ENCODE measurements around the gene RSL24D1.
A peak's percentile ranks its signal among the peaks of the same experiment; 100 is the strongest.

RSL24D1 gene

GRCh38 chr15:55197362-55197705 lies 593 bp upstream of the RSL24D1 start:
- no CpG with 5 or more reads among the region's 10 CpGs for WGBS (ENCODE audit: extremely low coverage, insufficient coverage, insufficient read length)
- Histone ChIP-seq H3K14ac (ENCODE audit: low read length) (peak overlapping the region; percentile 90), H3K4me1 (ENCODE audit: control insufficient read depth in 1 of 2, insufficient read depth in 2 of 2, low read length in 2 of 2) (no peaks in the 10 kb centered on the region), H3K36me3 (ENCODE audit: control insufficient read depth in 1 of 2, insufficient read depth in 2 of 2, low read length in 2 of 2) (peaks cover 0 to 2% of the 10 kb centered on the region in 2 experiments), H3K18ac (ENCODE audit: low read length) (peak overlapping the region; percentile 76), H2AK5ac (ENCODE audit: low read length) (no peak overlapping the region), H3K27ac (ENCODE audit: low read depth, low read length) (peak overlapping the region; percentile 84), H4K91ac (ENCODE audit: low read depth, low read length) (peak overlapping the region; percentile 91), H2AFZ (ENCODE audit: insufficient read depth, low read length, poor library complexity) (peak overlapping the region; percentile 89), H3K27me3 (ENCODE audit: insufficient read depth, low read length) (no peaks in the 10 kb centered on the region), H2BK120ac (ENCODE audit: insufficient read depth, low read length, poor library complexity) (no peak overlapping the region), H4K12ac (ENCODE audit: low read depth, low read length) (peak overlapping the region; percentile 80), H3K79me1 (ENCODE audit: low read length) (peaks cover 5% of the 10 kb centered on the region), H3K23ac (ENCODE audit: low read length) (no peak overlapping the region), H2BK12ac (ENCODE audit: low read length) (no peak overlapping the region), H3K4me3 (ENCODE audit: low read depth, low read length) (peak overlapping the region; percentile 78), H3K9ac (ENCODE audit: low read length) (peak overlapping the region; percentile 94), H3K79me2 (ENCODE audit: control insufficient read depth, insufficient read depth, low read length, poor library complexity) (peaks cover 9% of the 10 kb centered on the region), H2BK5ac (ENCODE audit: low read depth, low read length, poor library complexity) (peak overlapping the region; percentile 45), H3K4ac (ENCODE audit: low read depth, low read length) (no peak overlapping the region), H3K4me2 (ENCODE audit: low read length) (peak overlapping the region; percentile 97), H4K8ac (ENCODE audit: low read depth, low read length) (peak overlapping the region; percentile 95), H3K9me3 (ENCODE audit: insufficient read depth, low read depth, low read length) (no peaks in the 10 kb centered on the region)
- no peak for DNase-seq

GRCh38 chr15:55195996-55196395 lies 745 bp downstream of the RSL24D1 start:
- WGBS (ENCODE audit: extremely low coverage, insufficient coverage, insufficient read length), result no CpG with 5 or more reads among the region's 9 CpGs
- no peak overlapping the region for H2AK5ac ChIP-seq (ENCODE audit: low read length)

GRCh38 chr15:55194256-55194655 lies 2.5 kb downstream of the RSL24D1 start:
- H2BK12ac ChIP-seq (ENCODE audit: low read length), result no peak overlapping the region
- H3K27me3 ChIP-seq (ENCODE audit: insufficient read depth, low read length), result no peaks in the 10 kb centered on the region
- H3K9me3 ChIP-seq (ENCODE audit: insufficient read depth, low read depth, low read length), result no peaks in the 10 kb centered on the region
- peaks cover 5% of the 10 kb centered on the region for H3K79me1 ChIP-seq (ENCODE audit: low read length)
- no peak overlapping the region for H3K14ac ChIP-seq (ENCODE audit: low read length)
- H3K4me2 ChIP-seq (ENCODE audit: low read length), result no peak overlapping the region
- H2AFZ ChIP-seq (ENCODE audit: insufficient read depth, low read length, poor library complexity), result no peak overlapping the region
- no peak overlapping the region for H3K27ac ChIP-seq (ENCODE audit: low read depth, low read length)
- no peak overlapping the region for H3K18ac ChIP-seq (ENCODE audit: low read length)
- H3K4me1 ChIP-seq (ENCODE audit: control insufficient read depth in 1 of 2, insufficient read depth in 2 of 2, low read length in 2 of 2), result no peaks in the 10 kb centered on the region
- H4K12ac ChIP-seq (ENCODE audit: low read depth, low read length), result no peak overlapping the region
- H2BK5ac ChIP-seq (ENCODE audit: low read depth, low read length, poor library complexity), result no peak overlapping the region
- no peak overlapping the region for H2BK120ac ChIP-seq (ENCODE audit: insufficient read depth, low read length, poor library complexity)
- H3K4ac ChIP-seq (ENCODE audit: low read depth, low read length), result no peak overlapping the region
- no peak overlapping the region for H4K91ac ChIP-seq (ENCODE audit: low read depth, low read length)
- peaks cover 9% of the 10 kb centered on the region for H3K79me2 ChIP-seq (ENCODE audit: control insufficient read depth, insufficient read depth, low read length, poor library complexity)
- no peak overlapping the region for H3K23ac ChIP-seq (ENCODE audit: low read length)
- DNase-seq, result no peak
- peaks cover 2 to 9% of the 10 kb centered on the region in 2 experiments for H3K36me3 ChIP-seq (ENCODE audit: control insufficient read depth in 1 of 2, insufficient read depth in 2 of 2, low read length in 2 of 2)
- H3K9ac ChIP-seq (ENCODE audit: low read length), result no peak overlapping the region
- H4K8ac ChIP-seq (ENCODE audit: low read depth, low read length), result no peak overlapping the region
- no peak overlapping the region for H3K4me3 ChIP-seq (ENCODE audit: low read depth, low read length)
- no peak overlapping the region for H2AK5ac ChIP-seq (ENCODE audit: low read length)

More at GRCh38 chr15:55195996-55196395, 745 bp downstream of the RSL24D1 start:
- Histone ChIP-seq H2AFZ (ENCODE audit: insufficient read depth, low read length, poor library complexity) (no peak overlapping the region), H3K18ac (ENCODE audit: low read length) (no peak overlapping the region), H3K4ac (ENCODE audit: low read depth, low read length) (peak overlapping the region; percentile 75), H3K27ac (ENCODE audit: low read depth, low read length) (no peak overlapping the region), H3K36me3 (ENCODE audit: control insufficient read depth in 1 of 2, insufficient read depth in 2 of 2, low read length in 2 of 2) (peaks cover 0 to 5% of the 10 kb centered on the region in 2 experiments), H4K8ac (ENCODE audit: low read depth, low read length) (no peak overlapping the region), H2BK5ac (ENCODE audit: low read depth, low read length, poor library complexity) (no peak overlapping the region), H3K79me1 (ENCODE audit: low read length) (peaks cover 5% of the 10 kb centered on the region), H3K4me1 (ENCODE audit: control insufficient read depth in 1 of 2, insufficient read depth in 2 of 2, low read length in 2 of 2) (no peaks in the 10 kb centered on the region), H3K4me3 (ENCODE audit: low read depth, low read length) (peak overlapping the region; percentile 98), H3K9ac (ENCODE audit: low read length) (peak overlapping the region; percentile 98), H2BK12ac (ENCODE audit: low read length) (no peak overlapping the region), H3K14ac (ENCODE audit: low read length) (no peak overlapping the region), H2BK120ac (ENCODE audit: insufficient read depth, low read length, poor library complexity) (no peak overlapping the region), H4K91ac (ENCODE audit: low read depth, low read length) (no peak overlapping the region), H3K23ac (ENCODE audit: low read length) (no peak overlapping the region), H3K4me2 (ENCODE audit: low read length) (peak overlapping the region; percentile 77), H4K12ac (ENCODE audit: low read depth, low read length) (no peak overlapping the region), H3K79me2 (ENCODE audit: control insufficient read depth, insufficient read depth, low read length, poor library complexity) (peaks cover 9% of the 10 kb centered on the region), H3K9me3 (ENCODE audit: insufficient read depth, low read depth, low read length) (no peaks in the 10 kb centered on the region), H3K27me3 (ENCODE audit: insufficient read depth, low read length) (no peaks in the 10 kb centered on the region)
- DNase-seq, result no peak

- H3K4ac ChIP-seq (ENCODE audit: low read depth, low read length), result no peak overlapping the region
- no peak overlapping the region for H4K12ac ChIP-seq (ENCODE audit: low read depth, low read length)
- no peak overlapping the region for H3K4me3 ChIP-seq (ENCODE audit: low read depth, low read length)
- no peak overlapping the region for H2BK5ac ChIP-seq (ENCODE audit: low read depth, low read length, poor library complexity)
- no peak overlapping the region for H2BK120ac ChIP-seq (ENCODE audit: insufficient read depth, low read length, poor library complexity)
- H3K79me2 ChIP-seq (ENCODE audit: control insufficient read depth, insufficient read depth, low read length, poor library complexity), result no peaks in the 10 kb centered on the region
- no peak overlapping the region for H4K91ac ChIP-seq (ENCODE audit: low read depth, low read length)
- H3K27ac ChIP-seq (ENCODE audit: low read depth, low read length), result no peak overlapping the region
- WGBS (ENCODE audit: extremely low coverage, insufficient coverage, insufficient read length), result no CpG with 5 or more reads among the region's 1 CpG
- H3K36me3 ChIP-seq (ENCODE audit: control insufficient read depth in 1 of 2, insufficient read depth in 2 of 2, low read length in 2 of 2), result peaks cover 6 to 8% of the 10 kb centered on the region in 2 experiments
- no peak overlapping the region for H3K18ac ChIP-seq (ENCODE audit: low read length)
- no peak overlapping the region for H2BK12ac ChIP-seq (ENCODE audit: low read length)
- H3K9ac ChIP-seq (ENCODE audit: low read length), result no peak overlapping the region
- H3K4me1 ChIP-seq (ENCODE audit: control insufficient read depth in 1 of 2, insufficient read depth in 2 of 2, low read length in 2 of 2), result no peaks in the 10 kb centered on the region
- no peak overlapping the region for H4K8ac ChIP-seq (ENCODE audit: low read depth, low read length)
- no peak for DNase-seq
- no peak overlapping the region for H3K4me2 ChIP-seq (ENCODE audit: low read length)
- H3K23ac ChIP-seq (ENCODE audit: low read length), result no peak overlapping the region
- no peak overlapping the region for H3K14ac ChIP-seq (ENCODE audit: low read length)
- no peaks in the 10 kb centered on the region for H3K9me3 ChIP-seq (ENCODE audit: insufficient read depth, low read depth, low read length)
- no peak overlapping the region for H2AFZ ChIP-seq (ENCODE audit: insufficient read depth, low read length, poor library complexity)
- H3K79me1 ChIP-seq (ENCODE audit: low read length), result no peaks in the 10 kb centered on the region
- H2AK5ac ChIP-seq (ENCODE audit: low read length), result no peak overlapping the region
- H3K27me3 ChIP-seq (ENCODE audit: insufficient read depth, low read length), result no peaks in the 10 kb centered on the region
Measured at GRCh38 chr15:55186331-55186730, 10.4 kb downstream of the RSL24D1 start.

All from trophoblast cell (in vitro differentiated cells and primary cell).